ENCODE results near the gene GPBAR1.

The GPBAR1 gene

GRCh38 chr2:218260742-218261422 is at the start of gene GPBAR1:
Gene GPBAR1 (plus strand): TSS chr2:218261015. CDS start chr2:218262725, 1,710 bp downstream.
- DNase-seq, result no peak

- DNase-seq, result no peak
These were observed 46.7 kb upstream of the GPBAR1 start for GRCh38 chr2:218214116-218214515.

GRCh38 chr2:218216336-218216673 is 44.5 kb upstream of the GPBAR1 start:
- DNase-seq, result no peak

GRCh38 chr2:218216674-218217359 is 44.0 kb upstream of the GPBAR1 start, which contains the start of gene ARPC2:
Gene ARPC2 (plus strand): TSS chr2:218217189. CDS start chr2:218217471, 282 bp downstream.
- DNase-seq, result peak; percentile 93

- DNase-seq, result peak; percentile 58
These were observed 43.2 kb upstream of the GPBAR1 start for GRCh38 chr2:218217360-218218267.

- no peak for DNase-seq
These were observed 42.3 kb upstream of the GPBAR1 start for GRCh38 chr2:218218268-218219185.

GRCh38 chr2:218219934-218220333 is 40.9 kb upstream of the GPBAR1 start:
- no peak for DNase-seq

- no peak for DNase-seq
These were observed 39.8 kb upstream of the GPBAR1 start for GRCh38 chr2:218221000-218221399.

- DNase-seq, result no peak
These were observed 37.8 kb upstream of the GPBAR1 start for GRCh38 chr2:218223046-218223445.

- DNase-seq, result no peak
These were observed 36.6 kb upstream of the GPBAR1 start for GRCh38 chr2:218224186-218224585.

- DNase-seq, result no peak
These were observed 33.9 kb upstream of the GPBAR1 start for GRCh38 chr2:218226903-218227302.

GRCh38 chr2:218228366-218229090 is 32.3 kb upstream of the GPBAR1 start:
- no peak for DNase-seq

- DNase-seq, result no peak
These were observed 31.6 kb upstream of the GPBAR1 start for GRCh38 chr2:218229239-218229638.

GRCh38 chr2:218229851-218230250 is 31.0 kb upstream of the GPBAR1 start:
- no peak for DNase-seq

- no peak for DNase-seq
These were observed 29.9 kb upstream of the GPBAR1 start for GRCh38 chr2:218230882-218231281.

GRCh38 chr2:218233543-218233942 is 27.3 kb upstream of the GPBAR1 start:
- DNase-seq, result no peak

GRCh38 chr2:218234521-218234920 is 26.3 kb upstream of the GPBAR1 start:
- DNase-seq, result no peak

GRCh38 chr2:218235017-218235416 is 25.8 kb upstream of the GPBAR1 start:
- no peak for DNase-seq

- DNase-seq, result no peak
These were observed 24.0 kb upstream of the GPBAR1 start for GRCh38 chr2:218236829-218237228.

GRCh38 chr2:218238887-218239286 is 21.9 kb upstream of the GPBAR1 start:
- no peak for DNase-seq

GRCh38 chr2:218244204-218244603 is 16.6 kb upstream of the GPBAR1 start:
- no peak for DNase-seq

GRCh38 chr2:218244665-218245064 is 16.1 kb upstream of the GPBAR1 start:
- no peak for DNase-seq

All from activated CD4-positive, alpha-beta T cell treated with anti-CD3 and anti-CD28 coated beads for 1 hour (primary cell).